Measurements from ENCODE around the gene ABCA3.

The ABCA3 gene

DNA sequence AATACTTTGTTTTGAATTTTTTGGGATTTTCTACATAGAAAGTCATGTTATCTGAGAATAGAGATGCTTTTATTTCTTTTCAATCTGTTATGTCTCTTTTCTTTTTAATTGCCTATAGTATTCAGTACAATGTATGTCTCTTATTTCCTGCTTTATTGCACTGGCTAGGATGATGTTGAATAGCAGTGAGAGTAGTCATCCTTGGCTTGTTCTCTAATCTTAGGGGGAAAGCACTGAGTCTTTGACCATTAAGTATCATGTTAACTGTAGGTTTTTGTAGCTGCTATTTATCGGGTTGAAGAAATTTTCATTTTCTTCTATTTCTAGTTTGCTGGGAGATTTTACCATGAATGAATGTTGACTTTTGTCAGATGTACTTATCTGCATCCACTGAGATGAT is 10.0 kb upstream of the ABCA3 start:
- DNase-seq: no peak

DNA sequence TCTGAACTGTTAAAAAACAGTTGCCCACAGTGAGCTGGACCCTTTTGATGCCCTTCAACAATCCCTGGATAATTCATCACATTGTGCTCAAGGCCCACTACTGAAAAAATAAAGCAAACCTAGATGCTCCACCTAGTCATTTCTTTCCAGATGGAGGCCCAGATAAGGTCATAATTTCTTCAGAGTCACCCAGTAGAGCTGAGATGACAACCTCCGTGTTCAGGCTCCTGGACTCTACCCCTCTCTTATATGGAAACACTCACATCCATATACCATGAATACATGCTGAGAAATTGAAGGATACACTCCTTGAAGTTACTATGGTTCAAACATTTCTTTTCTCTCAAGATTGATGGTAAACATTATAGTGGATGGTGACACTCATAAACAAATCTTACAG is 2.7 kb upstream of the ABCA3 start:
- no peak for DNase-seq

DNA sequence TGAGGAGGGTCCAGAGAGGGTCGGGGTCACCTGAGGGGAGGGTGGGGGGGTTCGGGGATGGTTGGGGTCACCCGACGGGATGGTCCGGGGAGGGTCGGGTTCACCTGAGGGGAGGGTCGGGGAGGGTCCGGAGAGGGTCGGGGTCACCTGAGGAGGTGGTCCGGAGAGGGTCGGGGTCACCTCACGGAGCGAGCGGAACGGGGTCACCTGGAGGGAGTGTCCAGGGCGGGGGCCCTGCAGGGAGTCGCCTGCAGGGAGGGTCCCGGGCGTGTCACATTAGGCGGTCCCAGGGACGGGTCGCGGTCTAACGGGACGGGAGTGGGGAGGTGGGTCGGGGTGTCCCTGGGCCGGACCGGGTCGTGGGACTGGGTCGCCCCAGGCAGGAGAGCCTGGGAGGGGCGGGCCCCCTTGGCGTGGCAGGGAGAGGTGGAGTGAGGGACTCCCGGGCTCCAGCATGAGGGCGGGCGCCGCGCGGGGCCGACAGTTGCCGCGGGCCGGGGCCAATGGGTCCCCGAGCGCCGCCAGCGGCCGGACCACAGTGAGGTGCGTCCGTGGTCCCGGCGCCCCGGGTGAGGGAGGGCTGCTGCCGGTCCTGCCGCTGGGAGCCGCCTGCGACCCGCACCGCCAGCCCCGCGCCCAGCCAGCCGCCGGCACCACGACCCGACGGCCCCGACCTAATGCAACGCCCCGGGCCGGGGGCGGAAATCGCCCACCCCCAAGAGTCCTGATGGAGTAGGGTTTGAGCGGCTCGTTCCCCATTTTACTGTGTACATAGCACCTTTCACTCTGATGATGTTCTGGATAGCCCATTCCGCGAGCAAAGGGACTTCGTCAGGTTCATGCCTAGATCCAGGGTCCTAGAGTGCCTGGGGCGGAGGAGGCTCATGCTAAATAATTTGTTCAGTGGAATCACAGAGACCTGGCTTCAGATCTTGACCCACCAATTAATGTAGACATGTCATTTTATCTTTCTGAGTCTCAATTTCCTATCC is 1.2 kb upstream of the ABCA3 start:
- DNase-seq: no peak

DNA sequence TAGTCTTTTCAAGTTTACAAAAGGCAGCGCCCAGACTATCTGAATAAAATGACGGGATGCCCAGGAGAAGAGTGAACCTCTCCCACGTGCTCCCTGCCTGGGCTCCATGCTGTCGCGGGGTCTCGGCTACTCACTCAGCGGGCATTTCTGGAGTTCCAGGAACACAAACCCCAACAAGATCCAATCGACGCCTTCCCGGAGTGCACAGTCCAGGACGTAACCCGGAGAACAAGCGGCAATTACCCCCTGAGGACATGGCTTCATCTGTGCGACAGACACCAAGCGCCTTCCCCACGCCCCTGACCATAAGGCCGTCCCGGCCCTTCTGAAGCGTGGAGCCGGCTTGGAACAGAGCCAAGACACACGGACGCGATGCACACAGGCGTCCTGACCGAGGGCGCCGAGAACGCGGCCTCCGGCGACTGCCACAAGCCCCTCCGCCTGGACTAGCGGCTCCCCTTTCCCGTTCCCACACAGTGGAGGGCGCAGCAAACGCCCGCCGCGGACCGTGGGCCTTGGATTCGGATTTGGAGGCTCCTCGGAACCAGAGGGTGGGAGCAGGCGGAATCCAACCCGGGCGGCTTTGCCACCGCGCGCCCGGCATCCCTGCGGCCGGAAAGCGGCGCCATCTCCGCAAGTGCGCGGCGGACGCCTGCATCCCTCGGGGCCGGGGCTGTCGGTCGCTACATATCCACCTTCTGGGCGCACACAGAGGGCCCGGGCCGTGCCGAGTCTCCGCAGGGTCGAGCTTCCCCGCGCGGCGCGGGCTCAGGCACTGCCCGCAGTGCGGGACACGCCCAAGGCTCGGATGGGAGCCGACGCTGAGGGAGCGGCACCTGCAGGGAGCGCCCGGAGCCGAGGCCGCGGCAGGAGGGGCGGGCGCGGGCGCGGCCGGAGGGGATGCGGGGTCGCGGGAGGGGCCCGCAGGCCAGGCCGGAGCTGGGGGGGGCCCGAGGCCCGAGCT is 725 bp downstream of the ABCA3 start:
- peak; percentile 65 for DNase-seq

DNA sequence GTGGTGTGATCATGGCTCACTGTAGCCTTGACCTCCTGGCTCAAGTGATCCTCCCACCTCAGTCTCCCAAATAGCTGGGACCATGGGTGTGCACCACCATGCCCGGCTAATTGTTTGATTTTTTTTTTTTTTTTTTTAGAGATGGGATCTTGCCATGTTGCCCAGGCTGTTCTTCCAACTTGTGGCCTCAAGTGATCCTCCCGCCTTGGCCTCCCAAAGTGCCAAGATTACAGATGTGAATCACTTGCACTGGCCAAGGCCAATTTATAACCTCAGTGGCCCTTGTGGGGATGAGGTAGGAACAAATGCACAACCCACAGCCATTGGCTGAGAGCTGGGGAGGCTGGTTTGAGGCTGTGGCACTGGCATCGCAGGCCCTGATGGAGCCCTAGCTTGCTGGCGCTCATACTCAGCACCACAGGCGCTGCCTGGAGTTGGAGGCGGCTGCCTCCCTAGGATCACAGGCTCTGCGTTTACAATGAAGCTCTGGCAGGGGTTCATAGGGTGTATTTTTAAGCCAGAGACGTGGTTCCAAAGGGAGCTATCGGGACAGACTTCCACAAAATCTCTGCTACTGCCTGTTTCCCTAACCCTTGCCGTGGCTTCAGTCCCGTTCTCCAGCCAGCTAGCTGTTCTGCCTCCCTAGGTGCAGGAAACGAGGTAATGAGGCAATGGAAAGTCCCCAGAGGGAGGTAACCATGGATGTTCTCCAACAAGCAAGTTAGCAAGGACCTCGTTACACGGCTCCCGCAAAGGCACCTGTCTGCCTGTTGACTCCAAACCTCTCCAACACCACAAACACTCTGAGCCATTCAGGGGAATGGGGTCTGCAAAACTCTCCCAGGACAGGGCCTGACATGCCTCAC is 2.9 kb downstream of the ABCA3 start:
- peak; percentile 25 for DNase-seq

DNA sequence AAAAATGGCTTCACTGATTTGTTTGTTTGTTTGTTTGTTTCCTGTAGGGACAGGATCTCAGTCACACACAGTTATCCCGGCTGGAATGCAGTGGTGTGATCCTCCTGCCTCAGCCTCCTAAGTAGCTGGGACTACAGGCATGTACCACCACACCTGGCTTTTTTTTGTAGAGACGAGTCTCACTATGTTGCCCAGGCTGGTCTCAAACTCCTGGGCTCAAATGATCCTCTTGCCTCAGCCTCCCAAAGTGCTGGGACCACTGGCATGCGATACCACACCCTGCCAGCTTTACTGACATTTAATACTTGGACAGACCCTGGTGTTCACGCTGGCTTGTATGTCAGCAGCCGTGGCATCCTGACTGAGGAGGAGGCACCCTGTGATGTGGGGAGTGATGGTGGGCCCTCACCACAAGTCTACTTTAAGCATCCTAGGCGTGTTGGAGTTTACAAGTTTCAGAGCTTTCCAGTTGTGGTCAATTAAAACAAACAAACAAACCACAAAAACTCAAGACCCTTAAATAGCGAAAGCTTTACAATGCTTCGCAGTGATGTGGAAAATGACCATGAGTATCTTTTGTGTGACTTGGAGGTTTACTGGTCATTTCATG is 5.1 kb downstream of the ABCA3 start:
- DNase-seq: no peak

DNA sequence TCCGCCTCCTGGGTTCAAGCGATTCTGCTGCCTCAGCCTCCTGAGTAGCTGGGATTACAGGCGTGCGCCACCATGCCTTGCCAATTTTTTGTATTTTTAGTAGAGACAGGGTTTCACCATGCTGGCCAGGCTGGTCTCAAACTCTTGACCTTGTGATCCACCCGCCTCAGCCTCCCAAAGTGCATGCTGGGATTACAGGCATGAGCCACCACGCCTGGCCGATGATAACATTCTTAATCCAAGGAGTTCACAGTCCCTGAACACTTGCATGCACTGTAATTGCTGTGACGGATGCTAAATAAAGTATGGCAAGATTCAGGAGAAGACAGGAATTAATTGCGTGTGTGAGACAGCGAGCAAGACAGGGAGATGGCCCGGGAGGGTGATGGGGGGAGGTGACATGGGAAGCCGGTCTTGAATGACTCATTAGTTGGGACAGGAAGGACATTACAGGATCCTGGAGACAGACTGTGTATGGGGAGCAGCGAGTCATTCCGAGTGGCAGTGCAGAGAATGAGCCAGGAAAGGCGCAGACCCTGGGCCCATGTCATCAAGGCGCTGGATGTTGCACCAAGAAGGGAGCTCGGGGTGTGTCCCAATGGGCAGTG is 6.7 kb downstream of the ABCA3 start:
- no peak for DNase-seq

DNA sequence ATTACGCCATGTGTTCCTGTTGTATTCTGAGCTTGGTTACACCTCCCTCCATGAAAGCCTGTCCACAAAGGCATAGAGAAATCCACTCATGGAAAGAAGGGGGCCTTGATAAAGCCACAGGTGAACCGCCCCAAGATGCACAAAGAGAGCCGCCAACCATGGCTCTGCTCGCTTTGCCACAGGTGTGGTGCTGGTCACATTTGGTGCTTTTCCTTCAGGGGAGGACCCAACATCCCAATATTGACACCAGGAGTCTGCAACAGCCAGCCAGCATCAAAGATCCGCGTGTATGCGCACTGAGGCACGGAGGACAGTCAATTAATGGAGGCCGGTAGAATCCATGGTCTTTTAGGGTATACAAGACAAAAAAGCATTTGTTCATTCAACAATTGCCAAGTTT is 7.3 kb downstream of the ABCA3 start:
- no peak for DNase-seq

DNA sequence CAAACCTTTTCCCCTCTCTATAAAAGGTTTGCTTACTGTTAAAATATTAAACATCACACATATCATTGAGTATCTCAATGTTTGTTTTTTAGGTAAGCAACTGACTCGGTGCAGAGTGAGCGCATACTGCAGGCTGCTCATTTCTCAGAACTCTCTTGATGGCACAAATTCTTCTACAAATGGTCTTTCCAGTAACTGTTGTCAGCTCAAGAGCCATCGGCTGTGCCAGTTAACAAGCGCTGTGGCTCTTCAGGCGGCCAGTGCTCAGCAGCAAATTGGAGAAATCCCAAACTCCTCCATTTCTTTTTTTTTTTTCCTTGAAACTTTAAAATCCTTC is 8.6 kb downstream of the ABCA3 start:
- no peak for DNase-seq

DNA sequence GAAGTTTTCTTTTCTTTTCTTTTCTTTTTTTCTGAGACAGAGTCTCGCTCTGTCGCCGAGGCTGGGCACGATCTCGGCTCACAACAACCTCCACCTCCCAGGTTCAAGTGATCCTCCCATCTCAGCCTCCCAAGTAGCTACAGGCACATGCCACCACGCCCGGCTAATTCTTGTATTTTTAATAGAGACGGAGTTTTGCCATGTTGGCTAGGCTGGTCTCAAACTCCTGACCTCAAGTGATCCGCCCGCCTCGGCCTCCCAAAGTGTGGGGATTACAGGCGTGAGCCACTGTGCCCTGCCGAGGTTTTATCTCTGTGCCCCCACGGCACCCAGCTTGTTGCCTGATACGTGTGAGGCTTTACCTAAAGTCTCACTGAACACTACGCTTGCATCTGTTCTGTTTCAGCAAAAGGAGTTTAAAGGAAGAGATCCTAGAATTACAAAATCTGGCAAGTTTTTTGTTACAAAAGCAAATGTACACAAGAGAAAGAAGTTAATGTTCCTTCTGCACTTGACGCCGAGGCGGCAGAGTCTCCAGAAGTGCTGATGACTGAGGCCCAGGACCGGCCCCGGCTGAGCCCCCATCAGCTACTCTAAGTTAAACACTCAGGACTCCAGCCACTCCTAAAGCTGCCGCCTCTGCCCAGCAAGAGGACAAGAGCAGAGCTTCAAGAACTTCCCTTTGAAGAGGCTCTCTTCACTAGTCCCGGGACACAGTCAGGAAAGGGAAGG is 9.2 kb downstream of the ABCA3 start:
- DNase-seq: no peak

DNA sequence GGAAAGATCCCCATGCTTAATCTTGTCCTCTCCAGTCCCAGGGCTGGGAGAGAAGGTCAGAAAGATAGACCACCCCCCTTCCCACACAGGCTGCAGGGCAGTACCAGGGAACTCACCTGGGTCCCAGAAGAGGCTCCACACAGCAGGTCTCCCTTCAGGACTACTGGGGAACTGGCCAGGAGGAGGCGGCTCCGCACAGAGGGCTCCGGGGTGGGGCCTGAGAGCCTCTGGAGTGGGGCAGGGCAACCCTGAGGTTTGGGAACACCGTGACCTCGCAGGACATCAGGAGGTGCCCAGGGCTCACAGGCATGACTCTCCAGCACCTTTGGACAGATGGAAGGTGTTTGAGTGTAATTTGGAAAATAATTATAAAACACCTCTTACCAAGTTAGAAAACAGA is 11.0 kb downstream of the ABCA3 start:
- no peak for DNase-seq

DNA sequence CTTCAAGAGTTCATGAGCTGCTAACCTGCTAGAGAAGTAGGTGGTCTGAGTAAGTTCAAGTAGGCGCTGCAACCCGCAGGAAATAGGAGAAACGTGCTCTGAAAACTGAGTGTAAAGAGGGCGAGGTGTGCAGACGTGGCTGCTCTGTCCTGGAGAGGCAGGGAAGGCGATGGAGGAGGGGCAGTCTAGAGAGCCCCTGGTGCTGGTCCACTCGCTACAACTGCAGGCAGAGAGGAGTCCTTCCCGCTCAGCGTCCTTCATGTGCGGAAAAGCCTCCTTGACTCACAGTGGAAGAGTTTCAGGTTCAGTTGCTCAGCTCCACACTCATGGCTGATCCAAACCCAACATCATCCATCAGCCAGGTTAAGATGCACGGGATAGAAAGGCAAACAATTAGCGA is 12.1 kb downstream of the ABCA3 start:
- DNase-seq: no peak

DNA sequence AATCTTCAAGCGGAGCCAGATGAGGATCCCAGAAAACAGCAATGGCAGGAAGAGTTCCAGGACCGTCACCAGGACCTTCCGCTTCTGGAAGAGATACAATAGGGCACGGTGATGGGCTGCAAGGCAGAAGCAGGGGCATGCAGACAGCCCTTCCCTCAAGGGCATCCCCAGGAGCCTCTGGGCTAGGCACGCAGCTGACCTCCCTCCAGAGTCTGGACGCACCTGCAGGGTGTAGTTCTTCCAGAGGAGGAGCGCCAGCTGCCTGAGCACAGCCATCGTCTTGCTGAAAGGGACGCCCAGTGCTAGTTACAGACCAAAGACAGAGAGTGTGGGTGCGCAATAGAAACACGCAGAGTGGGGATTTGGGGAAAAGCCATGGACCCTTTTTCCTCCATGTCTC is 14.3 kb downstream of the ABCA3 start:
- DNase-seq: no peak

DNA sequence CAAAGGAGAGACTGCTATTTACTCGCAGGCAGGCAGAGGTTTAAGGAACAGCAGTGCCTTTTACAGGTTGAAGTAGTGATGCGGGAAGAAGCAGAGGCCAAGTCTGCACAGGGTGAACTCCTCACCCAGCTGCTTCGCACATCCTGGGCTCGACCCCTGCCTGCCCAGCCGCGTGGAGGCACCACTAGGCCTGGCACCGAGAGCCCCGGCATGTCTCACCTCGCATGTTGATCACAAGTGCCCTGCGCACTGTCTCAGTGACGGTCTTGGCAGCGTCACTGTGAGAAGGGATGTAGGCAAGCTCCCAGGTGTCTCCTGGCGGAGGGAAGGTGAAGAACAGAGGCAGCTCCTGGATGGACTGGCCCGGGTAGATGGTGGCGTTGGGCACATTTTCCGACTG is 14.7 kb downstream of the ABCA3 start:
- no peak for DNase-seq

DNA sequence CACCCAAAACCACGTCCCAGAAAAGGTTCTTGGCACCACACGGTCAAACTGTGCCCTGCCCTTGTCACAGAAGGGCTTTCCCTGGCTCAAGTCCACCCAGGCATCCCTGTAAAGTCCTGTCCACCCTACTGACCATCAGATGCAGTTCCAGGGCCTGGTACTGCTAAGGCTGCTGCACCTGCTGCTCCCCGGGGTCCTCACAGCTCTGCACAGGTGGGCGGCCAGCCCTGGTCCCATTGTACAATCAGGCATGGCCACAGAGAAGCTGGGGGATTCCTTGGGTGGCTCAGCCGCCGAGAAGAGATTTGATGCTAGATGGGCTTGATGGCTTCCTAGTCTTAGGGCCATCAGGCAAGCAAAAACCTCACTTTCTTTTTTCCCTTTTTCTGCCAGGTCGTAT is 15.3 kb downstream of the ABCA3 start:
- no peak for DNase-seq

DNA sequence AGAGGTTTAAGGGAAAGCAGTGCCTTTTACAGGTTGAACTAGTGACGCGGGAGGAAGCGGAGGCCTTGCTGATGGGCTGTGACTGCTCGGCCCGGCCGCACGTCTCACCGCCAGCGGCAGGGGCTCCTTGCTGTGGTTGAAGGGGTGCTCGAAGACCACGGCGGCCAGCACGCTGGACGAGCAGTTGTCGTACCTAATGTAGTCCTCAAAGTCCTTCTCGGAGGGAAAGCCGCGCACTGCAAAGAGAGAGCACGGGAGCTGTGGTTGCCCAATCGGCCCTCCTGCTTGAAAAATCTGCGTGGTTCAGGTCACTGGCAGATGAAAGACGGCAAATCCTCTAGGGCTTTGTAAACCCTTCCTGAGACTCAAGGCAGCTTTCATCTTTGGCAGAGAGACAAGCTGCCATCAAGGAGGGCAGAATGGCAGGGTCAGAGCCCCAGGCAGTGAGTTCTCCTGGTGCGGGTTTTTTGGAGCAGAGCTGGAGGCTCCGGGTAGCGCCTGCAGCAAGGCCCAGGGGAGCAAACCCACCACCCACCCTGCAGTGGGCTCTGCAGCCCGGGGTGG is 16.1 kb downstream of the ABCA3 start:
- DNase-seq: no peak

DNA sequence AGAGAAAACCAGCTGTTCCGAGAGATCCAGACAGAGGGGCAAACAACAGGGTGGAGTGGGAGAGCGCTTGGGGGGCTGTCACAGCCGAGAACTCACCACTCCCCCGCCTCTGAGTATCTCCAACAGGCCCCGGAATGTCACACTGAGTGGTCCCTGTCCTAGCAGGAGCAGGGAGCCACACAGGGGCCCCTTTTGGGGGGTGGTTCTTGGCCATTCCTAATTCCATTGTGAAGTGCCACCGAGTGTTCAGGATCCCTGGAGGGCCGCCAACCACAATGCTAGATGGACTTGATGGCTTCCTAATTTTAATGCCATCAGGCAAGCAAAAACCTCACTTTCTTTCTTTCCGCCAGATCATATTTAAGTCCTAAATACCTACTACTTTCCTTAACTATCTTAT is 16.8 kb downstream of the ABCA3 start:
- no peak for DNase-seq

DNA sequence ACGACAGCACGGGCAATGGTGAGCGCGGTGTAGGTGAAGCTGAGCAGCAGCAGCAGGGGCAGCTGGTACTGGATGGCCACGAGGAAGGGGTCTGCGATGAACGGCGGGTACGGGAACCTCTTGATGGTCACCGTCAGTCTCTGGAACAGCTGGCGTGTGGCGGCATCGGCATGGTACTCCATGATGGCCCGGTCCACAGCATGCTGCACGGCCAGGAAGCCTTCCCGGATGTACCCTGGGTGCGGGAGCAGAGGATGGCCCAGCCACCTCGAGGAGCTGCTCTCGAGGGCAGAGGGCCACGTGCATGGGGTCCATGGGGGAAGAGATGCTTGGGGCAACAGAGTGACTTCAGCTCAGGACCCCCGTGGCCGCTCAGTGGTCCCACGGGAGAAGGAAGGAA is 20.9 kb downstream of the ABCA3 start:
- no peak for DNase-seq

DNA sequence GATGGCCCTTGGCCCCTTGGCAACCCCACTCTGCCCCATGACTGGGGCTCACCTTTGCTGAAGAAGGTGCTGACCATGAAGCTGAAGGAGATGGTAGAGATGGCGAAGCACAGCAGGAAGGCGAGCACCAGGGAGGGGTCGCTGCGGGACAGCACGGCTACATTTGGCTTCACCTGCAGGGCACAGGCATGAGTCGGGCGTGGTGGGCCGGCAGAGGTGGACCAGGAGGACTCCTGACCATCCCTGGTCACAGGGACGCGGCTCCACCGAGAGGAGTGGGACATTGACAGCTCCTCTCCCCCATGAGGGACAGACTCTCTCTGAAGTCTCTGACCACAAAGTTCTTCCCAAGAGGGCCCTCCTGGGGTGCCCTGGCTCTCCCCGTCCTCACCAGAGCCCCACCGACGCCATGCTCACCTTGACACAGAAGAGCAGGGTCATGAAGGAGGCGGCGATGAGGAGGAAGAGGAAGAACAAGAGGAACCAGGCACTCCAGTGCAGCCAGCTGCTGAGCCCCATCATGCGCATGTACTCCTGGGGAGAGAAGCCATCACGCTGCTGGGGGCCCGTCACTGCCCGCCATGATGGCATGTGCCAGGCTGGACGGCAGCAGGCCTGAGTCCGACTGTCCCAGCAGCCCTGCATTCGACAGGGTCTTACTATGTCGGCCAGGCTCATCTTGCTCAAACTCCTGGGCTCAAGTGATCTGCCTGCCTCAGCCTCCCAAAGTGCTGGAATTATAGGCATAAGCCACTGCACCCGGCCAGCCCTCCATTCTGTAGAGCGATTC is 23.1 kb downstream of the ABCA3 start:
- no peak for DNase-seq

All from NCI-H1092 (cell line).